Stimulated activated CD4-positive, alpha-beta T cell treated with anti-CD3 and anti-CD28 coated beads, Interleukin-2, amount 100 ng/mL, for 4 hours (primary cell): ENCODE measurements around the gene SLC3A2.
"Not testable (repeated sequence)": the region's sequence is repeated elsewhere in the genome, so short reads cannot be mapped to it uniquely, and the experiment has no call there.

Experiments
- DNase-seq: peaks from one replicate; pipeline ENCODE4 v3.0.0-alpha.2; 2020; ENCODE audit warnings: low read depth

SLC3A2 gene

DNA sequence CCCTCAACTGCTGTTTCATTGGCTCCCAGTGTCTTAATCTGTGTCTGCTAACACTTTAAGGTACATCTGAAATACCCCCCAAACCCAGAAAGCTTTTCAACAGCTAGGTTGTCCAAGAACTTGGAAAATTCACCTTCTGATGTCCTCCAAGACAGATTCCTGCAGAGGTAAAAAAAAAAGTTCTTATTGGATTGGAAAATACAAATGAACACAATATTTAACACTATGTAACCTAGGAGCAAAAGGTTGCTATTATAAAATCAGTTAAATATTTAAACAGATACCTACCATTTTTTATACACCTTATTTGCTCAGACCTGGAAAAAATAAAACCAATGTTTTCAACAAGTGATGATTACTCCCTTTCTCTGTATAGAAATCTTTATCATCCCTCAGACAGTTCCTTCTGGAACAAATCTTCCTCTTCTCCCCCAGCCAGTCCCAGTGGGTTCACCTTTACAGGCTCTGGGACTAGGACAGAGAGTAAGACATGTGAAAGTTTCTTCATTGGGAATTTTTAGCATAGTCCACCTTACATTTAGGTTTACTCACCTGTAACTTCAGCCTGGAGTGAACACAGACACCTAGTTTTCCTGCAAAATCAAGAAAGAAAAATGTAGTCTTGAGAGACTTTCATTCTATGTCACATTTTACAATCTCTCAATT, 28.0 kb upstream of the SLC3A2 start:
- no peak for DNase-seq

DNA sequence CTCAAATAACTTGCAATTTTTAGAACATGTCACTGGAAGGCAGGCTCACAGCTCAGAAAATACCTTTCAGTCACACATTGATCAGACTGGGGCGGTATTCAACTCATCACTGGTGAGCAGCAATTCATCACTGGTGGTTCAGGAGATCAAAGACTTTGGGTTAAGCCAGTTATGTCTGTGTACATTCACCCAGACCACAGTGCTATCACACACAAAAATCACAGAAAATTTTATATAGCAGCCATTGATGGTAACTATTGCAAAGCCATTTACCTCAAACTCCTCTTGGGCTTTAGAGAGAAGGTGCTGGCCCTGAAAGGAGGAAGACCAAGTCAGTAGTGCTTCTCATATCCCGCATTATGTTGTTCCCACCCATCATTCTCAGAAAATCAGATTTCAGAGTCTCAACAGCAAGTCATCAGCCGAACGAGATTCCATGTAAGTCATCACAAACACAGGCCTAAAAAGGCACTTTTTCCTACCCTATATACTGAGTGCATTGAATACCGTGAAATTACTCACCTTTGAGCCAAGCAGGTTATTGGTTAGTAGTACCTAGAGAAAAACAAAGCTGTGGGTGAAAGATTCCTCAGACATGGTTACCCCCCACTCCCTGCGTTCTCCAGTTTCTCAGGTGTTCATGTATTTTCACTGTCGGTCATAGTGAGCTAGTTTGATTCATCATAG, 27.3 kb upstream of the SLC3A2 start:
- no peak for DNase-seq

DNA sequence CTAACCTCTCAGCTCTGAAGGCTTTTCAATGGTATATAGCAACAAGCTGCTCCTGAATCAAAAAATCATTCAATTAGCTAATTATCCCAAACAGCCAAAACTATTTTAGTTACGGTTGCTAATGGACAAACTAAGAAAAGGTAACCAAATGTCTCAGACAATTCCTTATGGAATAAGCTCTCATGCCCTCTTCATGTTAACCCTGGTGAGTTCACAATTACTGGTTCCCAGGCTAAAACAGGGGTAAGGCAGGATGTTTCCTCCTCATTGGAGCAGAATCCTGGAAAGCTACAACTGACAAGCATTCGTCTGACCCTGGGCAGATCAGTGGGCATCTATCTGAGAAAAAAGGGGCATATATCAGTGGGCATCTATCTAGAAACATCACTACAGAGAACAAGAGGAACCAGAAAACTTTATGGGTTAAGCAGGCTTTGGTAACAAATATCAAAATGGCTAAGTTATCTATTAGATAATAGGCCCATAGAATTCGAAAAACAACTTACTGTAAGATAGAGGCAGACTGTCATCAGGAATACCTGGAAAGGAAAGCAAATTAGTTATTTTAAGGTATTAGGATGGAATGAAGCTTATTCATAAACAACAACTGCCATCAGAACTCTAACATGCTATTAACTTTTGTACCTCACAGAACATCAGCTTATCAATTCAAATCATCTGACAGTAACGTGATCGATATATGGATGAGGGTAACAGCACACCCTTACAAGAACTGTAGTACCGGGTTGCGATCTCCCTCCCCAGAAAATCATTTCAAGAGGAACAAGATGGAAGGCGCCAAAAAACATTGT, 26.5 kb upstream of the SLC3A2 start:
- no peak for DNase-seq

DNA sequence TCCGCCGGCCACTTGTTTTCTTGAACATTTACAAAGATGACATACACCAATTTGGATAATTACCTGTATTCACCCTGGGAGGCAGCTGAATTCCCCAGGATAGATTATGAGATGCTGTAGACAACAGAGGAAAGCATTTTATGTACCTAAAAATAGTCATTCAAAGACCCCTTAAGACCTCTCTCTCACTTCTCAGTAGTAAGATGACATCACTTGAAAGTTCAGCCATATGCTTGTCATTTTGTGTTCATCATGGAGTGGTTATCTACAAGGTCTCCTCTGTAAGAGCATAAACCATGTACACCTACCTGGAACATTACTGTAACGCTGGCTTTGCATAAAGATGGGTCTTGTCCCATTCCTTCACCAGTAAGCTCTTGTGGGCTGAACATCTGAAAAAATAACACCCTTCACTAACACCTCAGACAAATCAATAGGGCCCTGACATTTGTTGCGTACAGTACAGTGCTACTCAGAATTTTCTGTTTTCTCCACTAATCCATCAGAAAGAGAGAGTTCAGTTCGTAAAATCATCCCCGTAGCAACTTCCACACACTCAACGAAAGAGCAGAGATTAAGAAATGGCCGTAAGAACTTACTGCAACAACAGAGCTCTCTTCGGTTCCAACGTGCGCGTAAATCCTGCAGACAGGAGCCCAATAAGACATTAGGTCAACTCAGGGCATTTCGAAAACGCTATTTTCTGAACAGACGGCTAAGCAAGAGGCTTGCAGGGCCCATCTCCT, 25.7 kb upstream of the SLC3A2 start:
- no peak for DNase-seq

DNA sequence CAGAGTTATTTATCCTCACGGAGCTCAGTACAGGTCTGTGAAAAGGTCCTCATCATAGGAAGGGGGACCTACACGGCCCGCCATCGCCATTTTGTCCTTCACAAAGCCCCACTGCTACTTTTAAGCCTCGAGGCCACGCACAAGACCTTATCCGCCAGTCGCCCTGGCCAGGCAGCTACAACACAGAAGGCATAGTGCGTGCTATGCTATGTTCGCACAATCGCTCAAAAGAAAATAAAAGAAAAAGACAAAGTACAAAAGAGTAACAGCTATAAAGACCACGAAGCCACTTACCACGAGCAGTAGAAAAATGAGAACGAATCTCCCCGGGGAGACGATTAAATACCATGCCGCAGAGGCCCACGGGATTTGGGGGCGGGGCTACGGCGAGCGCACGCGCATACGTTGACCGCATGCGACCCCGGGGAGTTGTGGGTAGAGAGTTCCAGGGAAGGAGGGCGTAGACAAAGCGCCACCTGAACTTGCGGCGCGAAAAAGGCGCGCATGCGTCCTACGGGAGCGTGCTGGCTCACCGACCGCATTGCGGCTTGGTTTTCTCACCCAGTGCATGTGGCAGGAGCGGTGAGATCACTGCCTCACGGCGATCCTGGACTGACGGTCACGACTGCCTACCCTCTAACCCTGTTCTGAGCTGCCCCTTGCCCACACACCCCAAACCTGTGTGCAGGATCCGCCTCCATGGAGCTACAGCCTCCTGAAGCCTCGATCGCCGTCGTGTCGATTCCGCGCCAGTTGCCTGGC, 24.9 kb upstream of the SLC3A2 start:
- peak; percentile 96 for DNase-seq

DNA sequence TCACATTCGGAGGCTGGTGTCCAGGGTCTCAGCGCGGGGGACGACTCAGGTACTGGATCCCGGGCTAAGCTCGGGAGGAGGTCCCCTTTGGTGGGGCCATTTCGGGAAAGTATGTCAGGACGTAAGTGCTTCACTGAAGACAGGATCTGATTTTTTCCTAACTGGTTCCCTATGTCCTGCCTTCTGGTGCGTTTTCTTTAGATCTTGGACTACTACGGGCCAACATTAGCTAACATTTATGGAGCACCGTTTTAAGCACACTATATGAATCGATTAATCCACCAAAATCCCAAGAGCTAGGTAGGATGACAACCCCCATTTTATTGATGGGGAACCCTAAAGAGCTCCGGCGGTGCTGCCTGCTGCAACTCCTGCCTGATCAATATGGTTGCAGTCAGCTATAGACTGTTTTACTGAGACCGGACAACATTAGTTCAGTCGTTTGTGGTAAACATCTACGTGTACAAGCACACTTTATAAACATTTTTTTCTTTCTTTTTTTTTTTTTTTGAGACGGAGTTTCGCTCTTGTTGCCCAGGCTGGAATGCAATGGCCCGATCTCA, 24.3 kb upstream of the SLC3A2 start:
- no peak for DNase-seq

DNA sequence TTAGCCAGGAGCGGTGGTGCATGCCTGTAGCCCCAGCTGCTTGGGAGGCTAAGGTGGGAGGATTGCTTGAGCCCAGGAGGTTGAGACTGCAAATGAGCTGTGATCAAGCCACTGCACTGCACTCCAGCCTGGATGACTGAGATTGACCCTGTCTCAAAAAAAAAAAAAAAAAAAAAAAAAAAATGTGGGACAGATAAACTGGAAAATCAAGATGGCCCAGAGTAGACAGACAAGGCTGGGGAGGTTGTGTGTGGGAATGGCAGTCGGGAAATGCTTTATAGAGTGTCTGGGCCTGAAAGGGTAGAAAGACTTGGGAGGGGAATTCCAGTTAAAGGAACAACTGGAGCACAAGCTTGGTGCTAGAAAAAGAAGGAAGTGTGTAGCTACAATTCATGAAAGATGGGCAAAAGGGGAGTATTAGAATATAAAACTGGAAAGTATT, 23.1 kb upstream of the SLC3A2 start:
- DNase-seq, result no peak

DNA sequence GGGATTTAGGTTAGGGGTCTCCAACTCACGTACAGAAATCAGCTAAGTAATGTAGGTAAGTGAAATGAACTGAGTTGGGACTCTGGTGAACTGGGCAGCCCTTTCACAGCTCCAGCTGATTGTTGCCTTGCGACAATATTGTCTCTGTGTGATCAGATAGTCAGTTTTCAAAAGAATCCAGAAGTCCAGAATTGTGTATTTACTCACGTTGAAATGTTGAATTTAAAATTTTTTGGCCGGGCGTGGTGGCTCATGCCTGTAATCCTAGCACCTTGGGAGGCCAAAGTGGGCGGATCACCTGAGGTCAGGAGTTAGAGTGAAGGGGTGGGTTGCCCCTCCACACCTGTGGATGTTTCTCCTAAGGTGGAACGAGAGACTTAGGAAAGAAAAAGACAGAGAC, 22.5 kb upstream of the SLC3A2 start:
- no peak for DNase-seq

DNA sequence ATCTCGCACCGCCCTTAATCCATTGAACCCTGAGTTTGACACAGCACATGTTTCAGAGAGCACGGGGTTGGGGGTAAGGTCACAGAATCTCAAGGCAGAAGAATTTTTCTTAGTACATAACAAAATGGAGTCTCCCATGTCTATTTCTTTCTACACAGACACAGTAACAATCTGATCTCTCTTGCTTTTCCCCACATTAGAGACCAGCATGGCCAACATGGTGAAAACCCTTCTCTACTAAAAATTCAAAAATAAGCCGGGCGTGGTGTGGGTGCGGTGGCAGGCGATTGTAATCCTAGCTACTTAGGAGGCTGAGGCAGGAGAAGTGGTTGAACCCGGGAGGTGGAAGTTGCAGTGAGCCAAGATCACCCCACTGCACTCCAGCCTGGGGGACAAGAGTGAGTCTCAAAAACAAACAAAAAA, 21.4 kb upstream of the SLC3A2 start:
- not testable (repeated sequence) for DNase-seq

DNA sequence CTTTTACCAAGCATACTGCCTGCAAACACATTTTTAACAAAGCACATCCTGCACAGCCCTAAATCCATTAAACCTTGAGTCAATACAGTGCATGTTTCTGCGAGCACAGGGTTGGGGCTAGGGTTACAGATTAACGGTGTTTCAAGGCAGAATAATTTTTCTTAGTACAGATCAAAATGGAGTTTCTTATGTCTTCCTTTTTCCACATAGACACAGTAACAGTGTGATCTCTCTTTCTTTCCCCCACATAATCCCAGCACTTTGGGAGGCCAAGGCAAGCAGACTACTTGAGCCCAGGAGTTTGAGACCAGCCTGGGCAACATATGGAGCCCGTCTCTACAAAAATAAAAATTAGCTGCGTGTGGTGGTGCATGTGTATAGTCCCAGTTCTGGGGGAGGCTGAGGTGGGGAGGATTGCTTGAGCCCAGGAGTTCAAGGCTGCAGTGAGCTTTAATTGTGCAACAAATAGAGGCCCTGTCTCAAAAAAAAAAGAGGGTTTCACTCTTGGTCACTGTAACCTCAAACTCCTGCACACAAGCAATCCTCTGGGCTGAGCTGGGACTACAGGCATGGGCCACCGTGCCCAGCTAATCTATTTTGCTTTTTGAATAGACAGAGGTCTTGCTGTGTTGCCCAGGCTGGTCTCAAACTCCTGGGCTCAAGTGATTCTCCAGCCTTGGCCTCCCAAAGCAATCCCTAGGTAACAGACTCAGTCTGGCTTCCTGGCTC, 19.7 kb upstream of the SLC3A2 start:
- no peak for DNase-seq

DNA sequence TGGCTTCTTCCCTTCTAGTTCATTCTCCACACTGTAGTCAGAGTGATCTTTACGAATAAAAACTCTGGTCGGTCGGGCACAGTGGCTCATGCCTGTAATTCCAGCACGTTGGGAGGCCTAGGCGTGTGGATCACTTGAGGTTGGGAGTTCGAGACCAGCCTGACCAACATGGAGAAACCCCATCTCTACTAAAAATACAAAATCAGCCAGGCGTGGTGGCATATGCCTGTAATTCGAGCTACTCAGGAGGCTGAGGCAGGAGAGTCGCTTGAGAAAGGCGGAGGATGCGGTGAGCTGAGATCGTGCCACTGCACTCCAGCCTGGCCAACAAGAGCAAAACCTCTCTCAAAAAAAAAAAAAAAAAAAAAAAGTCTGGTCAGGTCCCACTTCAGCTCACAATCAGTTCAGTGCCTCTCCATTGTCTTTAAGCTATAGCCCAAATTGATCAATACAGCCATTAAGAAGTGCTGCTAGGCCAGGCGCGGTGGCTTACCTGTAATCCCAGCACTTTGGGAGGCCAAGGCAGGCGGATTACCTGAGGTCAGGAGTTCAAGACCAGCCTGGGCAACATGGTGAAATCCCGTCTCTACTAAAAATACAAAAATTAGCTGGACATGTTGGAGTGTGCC, 19.0 kb upstream of the SLC3A2 start:
- DNase-seq, result not testable (repeated sequence)

DNA sequence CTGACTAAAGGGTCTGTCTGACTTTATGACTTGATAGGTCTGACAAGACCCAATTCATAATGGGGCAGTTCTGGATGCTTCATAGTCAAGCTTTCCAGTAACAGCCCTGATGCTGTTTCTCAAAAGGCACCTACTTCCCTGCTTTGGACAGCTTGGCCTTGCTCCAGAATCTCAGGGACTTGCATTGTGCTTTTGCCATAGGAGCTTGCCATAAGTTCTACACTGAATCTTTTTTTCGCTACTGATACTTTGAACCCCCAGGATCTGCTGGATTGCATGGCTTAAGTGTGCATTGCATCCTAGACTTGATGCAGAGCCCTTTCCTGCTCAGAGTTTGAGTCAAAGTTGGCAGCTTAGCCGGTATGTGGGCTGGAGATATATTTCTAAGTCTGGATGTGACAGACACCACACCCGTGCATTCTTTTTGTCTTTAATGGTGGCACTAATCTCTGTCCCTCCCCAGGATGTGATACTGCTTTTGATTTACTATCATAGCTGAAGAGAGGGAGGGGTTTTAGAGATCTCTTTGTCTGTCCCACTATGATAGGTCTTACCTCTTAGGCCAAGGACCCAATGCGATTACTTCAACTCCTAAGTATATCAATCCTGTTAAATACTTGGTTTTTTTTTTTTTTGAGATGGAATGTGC, 16.9 kb upstream of the SLC3A2 start:
- no peak for DNase-seq

DNA sequence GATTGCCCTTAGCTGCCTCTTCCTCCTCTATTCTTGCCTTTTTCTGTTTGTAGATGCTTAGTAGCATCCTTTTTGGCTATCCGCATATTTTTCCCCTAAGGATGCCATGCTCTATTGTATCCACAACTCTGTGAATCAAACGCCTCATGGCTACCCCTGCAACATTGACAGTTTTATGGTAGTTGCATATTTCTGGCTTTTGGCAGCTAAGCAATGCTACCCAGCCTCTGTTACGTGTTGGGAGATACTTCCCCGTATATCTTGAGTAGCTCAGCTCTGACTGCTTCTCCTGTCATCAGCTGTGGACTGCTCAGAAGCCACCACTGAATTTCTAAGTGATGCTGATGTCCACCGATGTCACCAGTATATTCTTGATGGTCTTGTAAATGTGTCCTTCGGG, 15.1 kb upstream of the SLC3A2 start:
- DNase-seq, result no peak

DNA sequence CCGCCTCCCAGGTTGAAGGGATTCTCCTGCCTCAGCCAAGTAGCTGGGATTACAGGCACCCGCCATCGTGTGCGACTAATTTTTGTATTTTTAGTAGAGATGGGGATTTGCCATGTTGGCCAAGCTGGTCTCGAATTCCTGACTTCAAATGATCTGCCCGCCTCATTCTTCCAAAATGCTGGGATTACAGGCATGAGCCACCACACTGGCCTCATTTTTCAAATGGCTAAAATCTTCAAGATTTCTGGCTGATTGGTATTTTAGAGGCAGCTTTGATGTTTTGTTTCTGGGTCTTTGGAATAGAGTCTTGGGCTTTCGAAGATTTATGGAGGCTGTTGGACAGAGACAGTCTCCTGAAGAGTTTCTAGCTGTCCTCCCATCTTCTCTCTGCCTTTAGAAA, 5.8 kb upstream of the SLC3A2 start:
- no peak for DNase-seq

DNA sequence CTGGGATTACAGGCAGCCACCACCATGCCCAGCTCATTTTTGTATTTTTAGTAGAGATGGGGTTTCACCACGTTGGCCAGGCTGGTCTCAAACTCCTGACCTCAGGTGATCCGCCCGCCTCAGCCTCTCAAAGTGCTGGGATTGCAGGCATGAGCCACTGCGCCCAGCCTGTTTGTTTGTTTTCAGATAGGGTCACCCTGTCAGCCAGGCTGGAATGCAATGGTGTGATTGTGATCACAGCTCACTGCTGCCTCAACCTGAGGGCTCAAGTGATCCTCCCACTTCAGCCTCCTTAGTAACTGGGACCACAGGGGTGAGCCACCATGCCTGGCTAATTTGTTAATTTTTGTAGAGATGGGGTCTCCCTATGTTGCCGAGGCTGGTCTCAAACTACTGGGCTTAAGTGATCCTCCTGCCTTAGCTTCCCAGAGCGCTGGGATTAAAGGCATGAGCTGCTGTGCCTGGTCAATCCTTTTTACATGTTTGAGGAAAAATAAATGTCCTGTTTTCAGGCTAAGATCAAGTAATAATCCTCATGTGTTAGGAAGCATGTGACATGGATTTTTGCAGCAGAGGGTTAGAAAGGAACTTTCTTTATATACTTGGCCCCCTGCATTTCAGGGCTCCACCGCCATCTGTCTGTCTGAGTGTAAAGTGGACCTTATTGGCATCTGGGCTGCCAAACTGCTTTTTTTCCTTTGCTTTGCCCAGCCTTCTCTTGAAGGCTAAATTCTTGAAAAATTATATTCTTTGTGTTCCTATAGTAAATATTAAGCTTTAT, 4.8 kb upstream of the SLC3A2 start:
- no peak for DNase-seq

DNA sequence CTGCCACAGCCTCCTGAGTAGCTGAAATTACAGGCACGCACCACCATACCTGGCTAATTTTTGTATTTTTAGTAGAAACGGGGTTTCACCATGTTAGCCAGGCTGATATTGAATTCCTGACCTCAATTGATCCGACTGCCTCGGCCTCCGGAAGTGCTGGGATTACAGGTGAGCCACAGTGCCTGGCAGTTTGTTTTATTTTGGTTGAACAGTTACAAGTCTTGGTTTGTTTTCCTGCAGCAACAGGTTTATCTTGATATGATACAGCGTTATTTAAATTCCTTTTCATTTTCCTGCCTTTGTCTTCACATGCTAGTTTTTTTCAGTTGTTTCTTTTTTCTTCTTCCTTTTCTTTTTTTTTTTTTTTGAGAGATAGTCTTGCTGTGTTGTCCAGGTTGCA, 4.0 kb upstream of the SLC3A2 start:
- no peak for DNase-seq

DNA sequence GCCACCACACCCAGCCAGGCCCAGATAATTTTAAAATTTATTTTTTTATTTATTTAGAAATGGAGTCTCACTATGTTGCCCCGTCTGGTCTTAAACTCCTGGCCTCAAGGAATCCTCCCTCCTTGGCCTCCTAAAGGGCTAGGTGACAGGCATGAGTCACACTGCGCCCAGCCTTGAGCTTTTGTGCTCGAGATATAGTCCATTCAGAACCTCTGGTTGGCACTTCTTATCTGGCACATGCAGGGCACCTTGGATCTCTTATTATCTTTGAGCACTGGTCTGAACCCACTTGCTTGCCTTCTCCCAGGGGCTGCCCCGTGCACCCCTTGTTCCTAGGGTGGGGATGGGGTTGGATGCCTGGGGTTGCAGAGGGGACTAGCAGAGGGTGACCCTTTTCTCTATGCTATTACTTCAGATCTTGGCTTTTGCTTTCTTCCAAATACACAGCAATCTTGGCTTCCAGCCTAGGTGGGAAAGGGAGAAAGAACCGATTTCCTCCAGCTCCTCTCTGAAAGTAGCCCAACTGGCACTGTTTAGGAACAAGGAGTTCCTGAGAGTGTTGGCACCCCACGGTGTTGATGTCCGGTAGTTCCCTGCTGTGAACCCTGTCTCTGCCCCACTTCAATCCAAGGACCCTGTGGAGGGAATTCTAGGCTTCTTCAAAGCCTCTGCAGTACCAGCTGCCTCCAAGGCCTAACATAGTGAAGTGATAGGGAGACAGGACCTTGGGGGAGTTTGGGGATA, 1.3 kb upstream of the SLC3A2 start:
- DNase-seq, result no peak

DNA sequence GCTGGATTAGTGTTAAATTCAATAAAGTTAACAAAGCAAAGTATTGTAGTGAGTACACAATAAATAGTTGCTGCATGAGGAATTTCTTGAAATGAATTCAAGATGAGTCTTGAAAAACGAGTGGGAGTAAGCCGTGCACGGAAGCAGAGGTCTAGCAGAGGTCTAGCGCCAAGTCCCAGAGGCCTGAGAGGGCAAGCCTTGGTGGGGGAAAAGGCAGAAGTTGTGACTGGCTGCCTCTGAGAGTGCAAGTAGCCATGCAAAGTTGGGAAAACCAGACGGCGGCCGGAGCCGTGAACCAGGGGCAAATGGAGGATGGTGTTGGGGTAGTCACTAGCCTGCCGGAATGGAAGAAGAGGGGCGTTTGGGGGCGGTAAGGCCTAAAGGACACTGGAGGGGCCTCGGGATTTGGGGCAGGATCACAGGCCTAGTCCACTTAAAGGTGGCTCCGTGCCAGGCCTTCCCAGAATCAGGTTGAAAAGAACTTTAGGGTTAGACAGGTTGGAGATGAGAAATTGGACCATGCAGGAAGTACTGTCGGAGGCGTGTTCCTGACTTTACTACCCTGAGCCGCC, 379 bp upstream of the SLC3A2 start:
- DNase-seq, result no peak
